K562 (cell line): ENCODE measurements around the gene MCIDAS. TPM values are rescaled to one million over a fixed set of nuclear protein-coding genes. Genes with fewer than 3 reads are reported as not detected.

Experiments
- ATAC-seq: fragments of 200-7000 bp; cut with Tn5 transposase; 3 replicates; pipeline ENCODE4 v1.9.1; 2020; ENCODE audit warnings: moderate library complexity
- BruUV-seq: library from RNA; stranded (reverse); fragments of 400-500 nt; replicated peaks from 2 replicates; lab custom pipeline; 2021; lab: Mats Ljungman, UMichigan
- CTCF ChIA-PET: fragments of 300-600 bp; formaldehyde crosslinking; extraction: SDS; loops from one replicate; lab custom pipeline; 2021; ENCODE audit warnings: low intra/inter-chr PET ratio; lab: Yijun Ruan, JAX
- POLR2A ChIA-PET: fragments of 300-600, 350-650 bp; sonication (Branson Sonifier 250); formaldehyde crosslinking; extraction: SDS; loops from one replicate; lab custom pipeline; 2021; ENCODE audit warnings: antibody characterized with exemption, inconsistent platforms; lab: Yijun Ruan, JAX
- DNase-seq, 4 experiments: peaks; one replicate each; pipeline versions ENCODE4 v3.0.0 to v3.0.0-alpha.2; 2011 to 2018; ENCODE audit warnings: low spot score in 3 of 4, mixed read lengths in 3 of 4; ENCODE audit errors: extremely low read depth in 1 of 4
- FAIRE-seq: peaks from 2 replicates; lab custom pipeline; 2011; peaks lifted over from hg19 to GRCh38; lab: Jason Lieb, UNC
- H2AFZ ChIP-seq: 2 replicates; pipeline ENCODE4 v1.6.0; 2011; ENCODE audit warnings: low read depth, low read length, control low read depth, inconsistent platforms
- H3K27ac ChIP-seq: fragments of 200-600 bp; 3 replicates; pipeline ENCODE4 v1.8.0; 2011; ENCODE audit warnings: low read depth, mild to moderate bottlenecking, control low read depth, inconsistent platforms, low read length, moderate library complexity, mixed read lengths; ENCODE audit errors: extremely low read depth
- H3K27me3 ChIP-seq, 2 experiments: fragments of 300-600 bp in 1 of 2; 2 replicates in 1 of 2; 3 replicates in 1 of 2; pipeline versions ENCODE4 v1.6.0 to v1.8.0; 2011; ENCODE audit warnings: inconsistent platforms in 2 of 2, low read length in 2 of 2, mild to moderate bottlenecking in 1 of 2, mixed read lengths in 1 of 2, moderate library complexity in 1 of 2; ENCODE audit not compliant: control insufficient read depth in 2 of 2, insufficient read depth in 2 of 2
- H3K36me3 ChIP-seq: fragments of 300-600 bp; 3 replicates; pipeline ENCODE4 v1.8.0; 2011; ENCODE audit warnings: mild to moderate bottlenecking, low read length, inconsistent platforms; ENCODE audit not compliant: control insufficient read depth, insufficient read depth
- H3K4me1 ChIP-seq, 2 experiments: fragments of 200-600 bp in 1 of 2; replicated peaks in 1 of 2; 2 replicates in 1 of 2; 3 replicates in 1 of 2; pipeline versions ENCODE4 v1.5.1 to v1.8.0; 2011; ENCODE audit warnings: inconsistent platforms in 2 of 2, low read length in 2 of 2, mild to moderate bottlenecking in 1 of 2, mixed read lengths in 1 of 2, moderate library complexity in 1 of 2; ENCODE audit not compliant: control insufficient read depth in 2 of 2, insufficient read depth in 2 of 2
- H3K4me2 ChIP-seq: 2 replicates; pipeline ENCODE4 v1.6.1; 2011; ENCODE audit warnings: low read length, control low read depth, inconsistent platforms, mixed read lengths; ENCODE audit not compliant: insufficient read depth
- H3K4me3 ChIP-seq: fragments of 200-600 bp; sonication (generic), shearing (Covaris generic); 2 replicates; pipeline ENCODE4 v1.5.1; 2016; ENCODE audit warnings: control low read depth, inconsistent platforms
- H3K79me2 ChIP-seq: fragments of 200-600 bp; 3 replicates; pipeline ENCODE4 v1.8.0; 2011; ENCODE audit warnings: low read length, inconsistent platforms; ENCODE audit not compliant: control insufficient read depth, insufficient read depth
- H3K9ac ChIP-seq, 2 experiments: 2 replicates each; pipeline versions ENCODE4 v1.6.0 to v1.6.1; 2011; ENCODE audit warnings: low read depth in 2 of 2, low read length in 2 of 2, control low read depth in 1 of 2, inconsistent platforms in 1 of 2, mild to moderate bottlenecking in 1 of 2, mixed read lengths in 1 of 2; ENCODE audit not compliant: insufficient read depth in 1 of 2
- H3K9me1 ChIP-seq: one replicate; pipeline ENCODE4 v1.6.0; 2011; ENCODE audit warnings: inconsistent platforms, mild to moderate bottlenecking, low read length, moderate library complexity; ENCODE audit not compliant: control insufficient read depth, insufficient read depth
- H3K9me3 ChIP-seq: replicated peaks from 2 replicates; pipeline ENCODE4 v1.5.1; 2011; ENCODE audit warnings: low read depth, low read length, inconsistent platforms; ENCODE audit not compliant: control insufficient read depth, insufficient read depth
- H4K20me1 ChIP-seq: replicated peaks from 2 replicates; pipeline ENCODE4 v1.6.1; 2011; ENCODE audit warnings: low read length, inconsistent platforms, mixed read lengths; ENCODE audit not compliant: control insufficient read depth, insufficient read depth
- C11orf30 ChIP-seq: fragments of 450-650 bp; IDR thresholded peaks from 2 replicates; pipeline ENCODE4 v1.6.1; 2016; ENCODE audit warnings: low read depth, mild to moderate bottlenecking
- HDAC6 ChIP-seq: IDR thresholded peaks from 2 replicates; pipeline ENCODE4 v1.6.1; 2012; ENCODE audit warnings: low read depth, mild to moderate bottlenecking, control low read depth, inconsistent platforms, low read length, moderate library complexity
- MAFF ChIP-seq: IDR thresholded peaks from 2 replicates; pipeline ENCODE4 v1.6.1; 2012; ENCODE audit warnings: low read length, improper control_type of control experiment
- MAFG ChIP-seq: fragments of 450-650 bp; conservative IDR thresholded peaks from 2 replicates; pipeline ENCODE4 v1.6.1; 2016; ENCODE audit warnings: missing genetic modification characterization, missing compliant biosample characterization
- NKRF ChIP-seq: fragments of 450-650 bp; IDR thresholded peaks from 2 replicates; pipeline ENCODE4 v1.6.1; 2016; ENCODE audit warnings: borderline replicate concordance
- RFX5 ChIP-seq: IDR thresholded peaks from 2 replicates; pipeline ENCODE4 v1.6.1; 2011; ENCODE audit warnings: low read depth, mild to moderate bottlenecking, improper control_type of control experiment, low read length
- TAF15 ChIP-seq: fragments of 200-400 bp; formaldehyde crosslinking; IDR thresholded peaks from 2 replicates; pipeline ENCODE4 v1.6.1; 2017; ENCODE audit warnings: mild to moderate bottlenecking, low read depth, low read length, moderate library complexity
- TFAM ChIP-seq: fragments of 250-450 bp; sonication (Bioruptor Pico); conservative IDR thresholded peaks from 2 replicates; pipeline ENCODE4 v1.5.0; 2021; ENCODE audit warnings: mild to moderate bottlenecking, moderate library complexity
- TFAP4 ChIP-seq: sonication (generic); formaldehyde crosslinking; IDR thresholded peaks from 2 replicates; pipeline ENCODE4 v1.8.0; 2022; ENCODE audit warnings: missing genetic modification reagents, mild to moderate bottlenecking, moderate library complexity, borderline replicate concordance
- WHSC1 ChIP-seq: IDR thresholded peaks from one replicate; pipeline ENCODE4 v1.6.1; 2012; ENCODE audit warnings: low read length, control low read depth, inconsistent platforms
- ZNF174 ChIP-seq: fragments of 250-450 bp; sonication (Bioruptor Pico); IDR thresholded peaks from 2 replicates; pipeline ENCODE4 v1.4.0; 2020; ENCODE audit warnings: mild to moderate bottlenecking
- ZNF395 ChIP-seq: fragments of 200-800 bp; sonication (Bioruptor generic); IDR thresholded peaks from 2 replicates; pipeline ENCODE4 v1.6.1; 2017; ENCODE audit warnings: missing genetic modification characterization, missing compliant biosample characterization
- whole genome bisulfite sequencing: fragments of 100-300 bp; shearing (Covaris generic); methylation state at CpG from one replicate; pipeline ENCODE4 v1.1.6; 2016; ENCODE audit warnings: low coverage, mixed read lengths; ENCODE audit not compliant: insufficient coverage; ENCODE audit errors: missing lambda C conversion rate; 5-methylcytosine and 5-hydroxymethylcytosine counted together
- in situ Hi-C: fragments of 300-500 bp; cut with MboI; formaldehyde crosslinking; loops from 4 replicates; pipeline ENCODE4 v1.15.0; 2018; ENCODE audit warnings: inconsistent platforms, mixed read lengths
- intact Hi-C: fragments of 100-400 bp; cut with micrococcal nuclease; formaldehyde crosslinking; loops from 2 replicates; pipeline ENCODE4 v1.14.2; 2022
- polyA plus RNA-seq, 8 experiments: library from polyadenylated mRNA; depleted of rRNA in 4 of 8; stranded (reverse) in 5 of 8; unstranded in 3 of 8; fragments of >200 nt; fragmentation: Nextera tagmentation in 2 of 8; fragmentation: Illumina TruSeq in 1 of 8; extraction: Ambion mirVana in 2 of 8; extraction: Trizol in 1 of 8; gene quantifications; 2 replicates each; pipeline versions ENCODE4 v1.2.1 to v1.2.3, GENCODE V29; 2011 to 2014; ENCODE audit warnings: inconsistent platforms in 1 of 8, missing spikeins in 1 of 8
- total RNA-seq, 7 experiments: library from RNA; depleted of rRNA in 6 of 7; stranded (reverse); fragments of >200 nt in 6 of 7; fragmentation: Illumina TruSeq in 2 of 7; extraction: Trizol in 2 of 7; gene quantifications; 2 replicates each; pipeline versions ENCODE4 v1.2.1 to v1.2.3, GENCODE V29; 2011 to 2021; ENCODE audit warnings: low replicate concordance in 1 of 7

The MCIDAS gene
- total and polyA plus RNA-seq, 9 of the 15 experiments (the other 6 are each of a cell fraction or from before 2014, with no cell fraction given): 0.07 to 1.5 (median 0.69) TPM

- TF ChIP-seq RFX5 (no peak), MAFG (no peak), TFAP4 (CRISPR knock-in tag) (no peak), ZNF395 (CRISPR knock-in tag) (no peak), HDAC6 (no peak), WHSC1 (no peak), TAF15 (no peak), TFAM (CRISPR knock-in tag) (no peak), ZNF174 (CRISPR knock-in tag) (no peak)
Measured at GRCh38 chr5:55276771-55277170, 49.7 kb upstream of the MCIDAS start (continued).

GRCh38 chr5:55258339-55258738, 31.2 kb upstream of the MCIDAS start:
- Histone ChIP-seq H3K27ac (no peak overlapping the region), H3K9me1 (no peaks in the 10 kb centered on the region), H3K36me3 (peaks cover 73% of the 10 kb centered on the region), H4K20me1 (no peaks in the 10 kb centered on the region; the same call in 1 of the 2 replicates), H3K4me1 (no peaks in the 10 kb centered on the region), H3K27me3 (no peaks in the 10 kb centered on the region), H2AFZ (no peak overlapping the region), H3K4me3 (no peak overlapping the region), H3K9ac (no peak overlapping the region), H3K4me2 (no peak overlapping the region), H3K9me3 (no peaks in the 10 kb centered on the region), H3K79me2 (no peaks in the 10 kb centered on the region)
- ATAC-seq (no peak), DNase-seq (no peak), FAIRE-seq (no peak)
- in situ Hi-C loops (no loop called here), intact Hi-C loops (no loop called here)
- WGBS: 87% methylated on average over 3 of the region's 3 CpGs
- ChIA-PET CTCF (no interaction called here), POLR2A (interaction anchor here (1.7 kb wide), 1 partner anchor 12 kb away, joined by 5 read pairs; no protein-coding TSS in a partner anchor)
- no TSS peak for BruUV-seq
- TF ChIP-seq NKRF: no peak
- 0 out of 2 replicates have a peak, but pooled peaks have one; percentile 3 for TF ChIP-seq MAFF
- peak; percentile 42; the same call in 1 of the 2 replicates for TF ChIP-seq C11orf30
